ENCODE results near the gene DUOXA2. TPM values are rescaled to one million over a fixed set of nuclear protein-coding genes. Genes with fewer than 3 reads are reported as not detected.

DUOXA2 gene
- total and polyA plus RNA-seq, 12 donors, result not detected

- Histone ChIP-seq H3K4me1 (peaks cover 0 to 6% (median 2%) of the 10 kb centered on the region in 9 donors), H3K36me3 (no peaks in the 10 kb centered on the region), H3K9me3 (no peaks in the 10 kb centered on the region), H3K27ac (no peak overlapping the region), H3K27me3 (peaks cover under 1 to 78% (median 65%) of the 10 kb centered on the region in 7 donors), H3K4me3 (no peak overlapping the region)
- DNase-seq (no peak), ATAC-seq (no peak)
- intact Hi-C loops (cut with DNase I), result no loop called here
- 81 to 85% methylated on average over 7 of the region's 7 CpGs for WGBS, 2 donors
- no peak for TF ChIP-seq CTCF (IDR thresholded peaks at IDR 0.05)
Measured at GRCh38 chr15:45122719-45123118, 8.6 kb downstream of the DUOXA2 start.

- intact Hi-C loops (cut with DNase I), result no loop called here
- no peak for ATAC-seq
- Histone ChIP-seq H3K27me3 (peaks cover 0 to 82% (median 70%) of the 10 kb centered on the region in 7 donors), H3K9me3 (no peaks in the 10 kb centered on the region), H3K36me3 (no peaks in the 10 kb centered on the region), H3K4me3 (no peak overlapping the region), H3K27ac (no peak overlapping the region), H3K4me1 (no peaks in the 10 kb centered on the region)
- no peak for TF ChIP-seq CTCF (IDR thresholded peaks at IDR 0.05)
- DNase-seq, result no peak
Measured at GRCh38 chr15:45123397-45123796, 9.3 kb downstream of the DUOXA2 start.

- H3K9me3 ChIP-seq, result no peaks in the 10 kb centered on the region
- intact Hi-C loops (cut with DNase I), result no loop called here
- DNase-seq, result no peak
- H3K27me3 ChIP-seq, result peaks cover 5 to 89% (median 73%) of the 10 kb centered on the region in 7 donors
- H3K27ac ChIP-seq, result no peak overlapping the region
- TF ChIP-seq CTCF (IDR thresholded peaks at IDR 0.05), result peak; percentile 15 to 72 (median 59)
- H3K4me3 ChIP-seq, result no peak overlapping the region
- 55 to 58% methylated on average over 2 of the region's 2 CpGs for WGBS, 2 donors
- no peak for ATAC-seq
- peaks cover 0 to 15% (median 11%) of the 10 kb centered on the region in 9 donors for H3K4me1 ChIP-seq
- no peaks in the 10 kb centered on the region for H3K36me3 ChIP-seq
Measured at GRCh38 chr15:45126535-45127158, 12.5 kb downstream of the DUOXA2 start.

GRCh38 chr15:45128971-45129639, 15.0 kb downstream of the DUOXA2 start:
- Histone ChIP-seq H3K4me1 (peaks cover 0 to 15% (median 11%) of the 10 kb centered on the region in 9 donors), H3K9me3 (no peaks in the 10 kb centered on the region), H3K4me3 (peak overlapping the region; percentile 2 to 49 (median 40)), H3K36me3 (no peaks in the 10 kb centered on the region), H3K27ac (no peak overlapping the region), H3K27me3 (peaks cover 5 to 96% (median 68%) of the 10 kb centered on the region in 7 donors)
- no peak for DNase-seq
- ATAC-seq, result peak in 5 of 8 donors; percentile 18 to 33 (median 27)
- TF ChIP-seq CTCF (IDR thresholded peaks at IDR 0.05), result no peak
- intact Hi-C loops (cut with DNase I), result no loop called here
- 3% methylated on average over 46 to 47 of the region's 47 CpGs for WGBS, 2 donors

All from heart right ventricle (tissue), 16 donors.